ENCODE measurements around the gene TCEA2. TPM values are rescaled to one million over a fixed set of nuclear protein-coding genes. Genes with fewer than 3 reads are reported as not detected.

Gene TCEA2
- total and polyA plus RNA-seq, 2 donors (not counting 1 experiment from before 2014, with no cell fraction given) = 17.1 to 23.9 TPM

DNA sequence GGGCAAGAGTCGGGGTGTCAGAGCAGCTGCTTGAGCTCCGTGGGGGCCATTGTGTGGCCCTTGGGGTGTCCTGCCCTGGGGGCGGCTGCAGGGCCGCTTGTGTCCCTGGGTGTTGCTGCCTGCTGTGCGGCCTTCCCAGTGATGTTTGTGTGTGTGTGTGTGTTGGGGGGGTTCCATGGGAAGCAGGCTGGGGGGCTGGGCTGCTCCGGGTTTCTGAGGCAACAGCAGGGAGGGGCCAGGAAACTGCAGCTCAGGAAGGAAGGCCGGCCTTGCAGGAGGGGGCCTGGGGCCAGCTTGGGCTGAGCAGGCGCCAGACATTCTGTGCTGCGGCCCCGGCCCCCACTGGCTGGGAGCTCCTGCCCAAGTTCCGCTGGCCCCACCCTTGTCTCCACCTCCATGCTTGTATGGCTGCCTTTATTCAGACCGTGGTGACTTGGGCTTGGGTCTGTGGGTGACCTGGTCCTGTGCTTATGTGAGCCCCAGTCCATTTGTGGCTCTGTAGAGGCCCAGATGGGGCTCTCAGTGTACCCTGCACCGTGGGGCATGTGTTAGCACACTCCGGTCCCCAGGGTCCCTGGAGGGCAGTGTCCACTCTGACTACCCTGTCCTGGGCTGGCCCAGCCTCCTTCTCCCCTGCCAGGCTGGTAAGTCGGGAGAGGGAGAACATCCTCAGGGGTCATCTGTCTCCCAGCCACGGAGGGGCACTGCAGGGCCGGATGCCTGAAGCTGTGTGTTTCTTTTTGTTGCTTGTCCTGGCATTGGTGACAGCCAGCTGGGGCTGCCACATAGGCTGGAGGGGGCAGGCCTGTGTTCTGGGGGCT is 8.9 kb upstream of the TCEA2 start:
- peak; percentile 16 for TF ChIP-seq EZH2 (IDR thresholded peaks at IDR 0.05; ENCODE audit: low read length, missing control alignments)
- TF ChIP-seq CTCF (conservative IDR thresholded peaks at IDR 0.05 in 1 of 2, IDR thresholded peaks at IDR 0.05 in 1 of 2; ENCODE audit: low read depth in 1 of 2, low read length in 2 of 2) = peak; percentile 12 to 26
- Histone ChIP-seq H3K79me2 (ENCODE audit: control insufficient read depth, insufficient read depth, low read length) (no peaks in the 10 kb centered on the region), H3K27ac (ENCODE audit: insufficient read depth, low read length) (no peak overlapping the region), H3K36me3 (ENCODE audit: control insufficient read depth, insufficient read depth, low read length) (no peaks in the 10 kb centered on the region), H3K9ac (ENCODE audit: insufficient read depth, low read length) (no peak overlapping the region), H3K4me2 (ENCODE audit: extremely low read depth, insufficient read depth, low read length) (no peak overlapping the region), H3K4me1 (ENCODE audit: control insufficient read depth, extremely low read depth, insufficient read depth, low read length) (no peaks in the 10 kb centered on the region), H3K4me3 (replicated peaks in 1 of 4; ENCODE audit: control extremely low read depth in 1 of 4, insufficient read depth in 1 of 4, low read depth in 3 of 4, low read length in 4 of 4) (no peak overlapping the region), H4K20me1 (ENCODE audit: control insufficient read depth, extremely low read depth, insufficient read depth, low read length) (no peaks in the 10 kb centered on the region), H3K27me3 (ENCODE audit: control insufficient read depth, insufficient read depth, low read length) (peaks cover 6% of the 10 kb centered on the region), H2AFZ (ENCODE audit: low read length) (no peak overlapping the region), H3K9me3 (ENCODE audit: control insufficient read depth, insufficient read depth, low read depth, low read length) (no peaks in the 10 kb centered on the region)
- DNase-seq (ENCODE audit: low read depth in 2 of 2) = peak in 1 of 2 donors; percentile 32

DNA sequence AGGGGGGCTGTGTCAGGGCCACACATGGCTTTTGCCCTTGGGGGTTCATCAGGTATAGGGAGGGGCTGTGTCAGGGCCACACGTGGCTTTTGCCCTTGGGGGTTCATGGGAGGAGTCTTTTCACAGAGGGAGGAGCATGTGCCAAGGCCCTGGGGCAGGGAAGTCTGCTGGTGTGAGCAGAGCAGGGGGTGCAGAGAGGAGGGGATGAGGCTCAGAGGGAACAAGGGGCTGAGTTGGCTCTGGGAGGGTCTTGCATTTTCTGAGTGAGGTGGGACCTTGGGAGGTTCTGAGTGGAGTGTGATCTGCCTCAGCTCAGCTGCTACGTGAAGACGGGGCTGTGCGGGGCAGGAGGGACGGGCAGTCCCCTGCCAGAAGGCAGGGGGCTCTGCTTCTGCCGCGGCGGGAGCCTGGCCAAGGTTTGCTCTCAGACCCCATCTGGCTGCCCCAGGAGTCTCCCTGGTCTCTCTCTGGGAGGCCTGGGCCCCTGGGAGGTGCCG is 7.6 kb upstream of the TCEA2 start:
- no peaks in the 10 kb centered on the region for H3K27me3 ChIP-seq (ENCODE audit: control insufficient read depth, insufficient read depth, low read length)
- H3K4me1 ChIP-seq (ENCODE audit: control insufficient read depth, extremely low read depth, insufficient read depth, low read length) = no peaks in the 10 kb centered on the region
- H3K9ac ChIP-seq (ENCODE audit: insufficient read depth, low read length) = no peak overlapping the region
- no peaks in the 10 kb centered on the region for H4K20me1 ChIP-seq (ENCODE audit: control insufficient read depth, extremely low read depth, insufficient read depth, low read length)
- H3K36me3 ChIP-seq (ENCODE audit: control insufficient read depth, insufficient read depth, low read length) = no peaks in the 10 kb centered on the region
- TF ChIP-seq CTCF (conservative IDR thresholded peaks at IDR 0.05 in 1 of 2, IDR thresholded peaks at IDR 0.05 in 1 of 2; ENCODE audit: low read depth in 1 of 2, low read length in 2 of 2) (no peak), EZH2 (IDR thresholded peaks at IDR 0.05; ENCODE audit: low read length, missing control alignments) (no peak)
- H3K79me2 ChIP-seq (ENCODE audit: control insufficient read depth, insufficient read depth, low read length) = no peaks in the 10 kb centered on the region
- H2AFZ ChIP-seq (ENCODE audit: low read length) = no peak overlapping the region
- no peak overlapping the region for H3K27ac ChIP-seq (ENCODE audit: insufficient read depth, low read length)
- no peak for DNase-seq (ENCODE audit: low read depth in 2 of 2)
- no peak overlapping the region for H3K4me2 ChIP-seq (ENCODE audit: extremely low read depth, insufficient read depth, low read length)
- H3K9me3 ChIP-seq (ENCODE audit: control insufficient read depth, insufficient read depth, low read depth, low read length) = no peaks in the 10 kb centered on the region
- H3K4me3 ChIP-seq (replicated peaks in 1 of 4; ENCODE audit: control extremely low read depth in 1 of 4, insufficient read depth in 1 of 4, low read depth in 3 of 4, low read length in 4 of 4) = no peak overlapping the region

DNA sequence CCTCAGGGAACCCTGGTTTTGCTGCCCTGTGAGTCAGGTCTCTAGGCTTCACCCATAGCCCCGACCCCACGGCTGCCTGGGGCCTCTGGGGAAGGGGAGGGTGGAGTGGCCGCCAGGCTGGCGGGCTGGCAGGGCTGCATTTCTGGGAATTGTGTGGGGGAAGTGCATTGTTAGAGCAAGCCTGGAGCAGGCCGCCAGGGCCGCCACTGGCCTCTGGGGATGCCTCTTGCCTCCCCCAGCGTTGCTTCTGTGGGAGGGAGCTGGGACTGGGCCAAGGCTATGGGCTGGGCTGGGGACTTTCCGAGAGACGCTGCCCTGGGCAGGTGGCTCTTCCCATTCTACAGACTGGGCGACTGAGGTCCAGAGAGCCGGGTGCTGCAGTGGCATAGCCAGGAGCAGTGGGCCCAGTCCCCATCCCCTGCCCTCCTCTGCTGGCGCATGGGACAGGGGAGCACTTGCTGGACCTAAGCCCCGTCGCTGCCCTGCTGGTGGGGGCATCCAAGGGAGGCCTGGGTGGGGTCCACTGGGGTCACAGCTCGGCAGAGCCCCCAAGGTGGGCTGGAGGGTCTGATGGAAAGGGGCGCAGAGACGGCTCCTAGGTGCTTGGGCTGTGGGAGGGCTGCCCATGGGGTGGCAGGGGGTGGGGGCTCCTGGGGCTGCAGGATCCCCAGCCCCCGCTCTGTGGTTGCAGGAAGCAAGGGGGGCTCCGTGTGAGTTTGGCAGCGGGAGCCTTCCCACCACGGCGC is 6.9 kb upstream of the TCEA2 start:
- no peak overlapping the region for H3K27ac ChIP-seq (ENCODE audit: insufficient read depth, low read length)
- no peaks in the 10 kb centered on the region for H3K27me3 ChIP-seq (ENCODE audit: control insufficient read depth, insufficient read depth, low read length)
- no peak overlapping the region for H3K4me3 ChIP-seq (replicated peaks in 1 of 4; ENCODE audit: control extremely low read depth in 1 of 4, insufficient read depth in 1 of 4, low read depth in 3 of 4, low read length in 4 of 4)
- no peaks in the 10 kb centered on the region for H3K9me3 ChIP-seq (ENCODE audit: control insufficient read depth, insufficient read depth, low read depth, low read length)
- no peaks in the 10 kb centered on the region for H3K79me2 ChIP-seq (ENCODE audit: control insufficient read depth, insufficient read depth, low read length)
- no peak for TF ChIP-seq EZH2 (IDR thresholded peaks at IDR 0.05; ENCODE audit: low read length, missing control alignments)
- TF ChIP-seq CTCF (conservative IDR thresholded peaks at IDR 0.05 in 1 of 2, IDR thresholded peaks at IDR 0.05 in 1 of 2; ENCODE audit: low read depth in 1 of 2, low read length in 2 of 2) = no peak
- no peak overlapping the region for H3K4me2 ChIP-seq (ENCODE audit: extremely low read depth, insufficient read depth, low read length)
- H4K20me1 ChIP-seq (ENCODE audit: control insufficient read depth, extremely low read depth, insufficient read depth, low read length) = no peaks in the 10 kb centered on the region
- H3K36me3 ChIP-seq (ENCODE audit: control insufficient read depth, insufficient read depth, low read length) = no peaks in the 10 kb centered on the region
- H3K9ac ChIP-seq (ENCODE audit: insufficient read depth, low read length) = no peak overlapping the region
- H2AFZ ChIP-seq (ENCODE audit: low read length) = no peak overlapping the region
- DNase-seq (ENCODE audit: low read depth in 2 of 2) = no peak
- no peaks in the 10 kb centered on the region for H3K4me1 ChIP-seq (ENCODE audit: control insufficient read depth, extremely low read depth, insufficient read depth, low read length)

All from fibroblast of lung (primary cell).